ENCODE data around the gene ZNF618. TPM values are rescaled to one million over a fixed set of nuclear protein-coding genes. Genes with fewer than 3 reads are reported as not detected.
A peak's percentile ranks its signal among the peaks of the same experiment; 100 is the strongest.

The ZNF618 gene
- polyA plus RNA-seq, 3 donors = 0.53 to 1.9 (median 0.78) TPM

- H3K9me3 Mint-ChIP-seq = peaks cover 0 to 5% (median 2%) of the 10 kb centered on the region in 7 donors
- peaks cover 3 to 17% of the 10 kb centered on the region in 2 donors for H3K27me3 ChIP-seq (ENCODE audit: control insufficient read depth in 2 of 2, insufficient read depth in 2 of 2, low read length in 2 of 2)
- no peak for TF ChIP-seq CTCF (IDR thresholded peaks at IDR 0.05)
- no peaks in the 10 kb centered on the region for H4K20me1 ChIP-seq (ENCODE audit: insufficient read depth, low read length)
- no peak overlapping the region for H3K27ac Mint-ChIP-seq
- H3K79me2 ChIP-seq (ENCODE audit: insufficient read depth, low read length) = no peaks in the 10 kb centered on the region
- no peak for DNase-seq
- no peak overlapping the region for H3K4me2 ChIP-seq (replicated peaks; ENCODE audit: extremely low read depth, low read length, poor library complexity, severe bottlenecking)
- H3K9ac ChIP-seq (ENCODE audit: insufficient read depth, low read length, poor library complexity, severe bottlenecking) = no peak overlapping the region
- no peak overlapping the region for H3K4me3 Mint-ChIP-seq
- intact Hi-C loops (cut with micrococcal nuclease) = no loop called here
- H2AFZ ChIP-seq (ENCODE audit: insufficient read depth, low read depth, low read length, poor library complexity, severe bottlenecking) = no peak overlapping the region
- H3K4me3 ChIP-seq (replicated peaks in 1 of 3; ENCODE audit: low read depth in 2 of 3, low read length in 3 of 3) = no peak overlapping the region
- H3K4me1 Mint-ChIP-seq = peaks cover 4% of the 10 kb centered on the region
- WGBS (ENCODE audit: insufficient coverage) = 94% methylated on average over 8 of the region's 9 CpGs
- H3K9me3 ChIP-seq (replicated peaks in 1 of 2; ENCODE audit: control insufficient read depth in 1 of 2, insufficient read depth in 1 of 2, low read length in 2 of 2) = peaks cover 0 to 4% of the 10 kb centered on the region in 2 donors
- peaks cover 0 to 8% of the 10 kb centered on the region in 2 donors for H3K4me1 ChIP-seq (ENCODE audit: control insufficient read depth in 1 of 2, insufficient read depth in 2 of 2, low read length in 2 of 2)
- H3K36me3 Mint-ChIP-seq = no peaks in the 10 kb centered on the region
- H3K36me3 ChIP-seq (replicated peaks in 1 of 2; ENCODE audit: control insufficient read depth in 1 of 2, insufficient read depth in 2 of 2, low read length in 2 of 2) = no peaks in the 10 kb centered on the region
- no peak overlapping the region for H3K27ac ChIP-seq (ENCODE audit: low read depth in 1 of 2, low read length in 2 of 2)
- peaks cover 17 to 34% (median 18%) of the 10 kb centered on the region in 3 donors for H3K27me3 Mint-ChIP-seq (ENCODE audit: low read depth in 3 of 3)
Observed at GRCh38 chr9:114093761-114094505, 217.8 kb downstream of the ZNF618 start.

GRCh38 chr9:114094971-114095370 lies 218.9 kb downstream of the ZNF618 start:
- H3K9me3 Mint-ChIP-seq = peaks cover 0 to 6% (median 3%) of the 10 kb centered on the region in 7 donors
- Histone ChIP-seq H3K27ac (ENCODE audit: low read depth in 1 of 2, low read length in 2 of 2) (no peak overlapping the region), H3K4me2 (replicated peaks; ENCODE audit: extremely low read depth, low read length, poor library complexity, severe bottlenecking) (no peak overlapping the region), H2AFZ (ENCODE audit: insufficient read depth, low read depth, low read length, poor library complexity, severe bottlenecking) (no peak overlapping the region), H4K20me1 (ENCODE audit: insufficient read depth, low read length) (no peaks in the 10 kb centered on the region), H3K27me3 (ENCODE audit: control insufficient read depth in 2 of 2, insufficient read depth in 2 of 2, low read length in 2 of 2) (peaks cover 3 to 22% of the 10 kb centered on the region in 2 donors), H3K4me1 (ENCODE audit: control insufficient read depth in 1 of 2, insufficient read depth in 2 of 2, low read length in 2 of 2) (peaks cover 0 to 8% of the 10 kb centered on the region in 2 donors), H3K4me3 (replicated peaks in 1 of 3; ENCODE audit: low read depth in 2 of 3, low read length in 3 of 3) (no peak overlapping the region), H3K9ac (ENCODE audit: insufficient read depth, low read length, poor library complexity, severe bottlenecking) (no peak overlapping the region), H3K79me2 (ENCODE audit: insufficient read depth, low read length) (no peaks in the 10 kb centered on the region), H3K9me3 (replicated peaks in 1 of 2; ENCODE audit: control insufficient read depth in 1 of 2, insufficient read depth in 1 of 2, low read length in 2 of 2) (peaks cover 0 to 4% of the 10 kb centered on the region in 2 donors), H3K36me3 (replicated peaks in 1 of 2; ENCODE audit: control insufficient read depth in 1 of 2, insufficient read depth in 2 of 2, low read length in 2 of 2) (no peaks in the 10 kb centered on the region)
- peaks cover 4% of the 10 kb centered on the region for H3K4me1 Mint-ChIP-seq
- no peak overlapping the region for H3K4me3 Mint-ChIP-seq
- DNase-seq = no peak
- no peaks in the 10 kb centered on the region for H3K36me3 Mint-ChIP-seq
- no peak for TF ChIP-seq CTCF (IDR thresholded peaks at IDR 0.05)
- WGBS (ENCODE audit: insufficient coverage) = 92% methylated on average over 8 of the region's 12 CpGs
- H3K27ac Mint-ChIP-seq = peak overlapping the region in 1 of 7 donors; percentile 28
- peaks cover 23 to 41% (median 26%) of the 10 kb centered on the region in 3 donors for H3K27me3 Mint-ChIP-seq (ENCODE audit: low read depth in 3 of 3)
- intact Hi-C loops (cut with micrococcal nuclease) = no loop called here

Measured in CD14-positive monocyte (primary cell).